Measurements from ENCODE around the gene GGT5. TPM values are rescaled to one million over a fixed set of nuclear protein-coding genes. Genes with fewer than 3 reads are reported as not detected.
"Not testable (repeated sequence)": the region's sequence is repeated elsewhere in the genome, so short reads cannot be mapped to it uniquely, and the experiment has no call there.

Gene GGT5
- total and polyA plus RNA-seq, 12 donors: 4.3 to 67.4 (median 13.1) TPM

GRCh38 chr22:24219750-24220149 is 25.1 kb downstream of the GGT5 start:
- H3K27ac ChIP-seq: peak overlapping the region in 4 of 10 donors; percentile 15 to 25 (median 22)
- intact Hi-C loops (cut with DNase I): no loop called here
- H3K4me3 ChIP-seq: no peak overlapping the region
- H3K36me3 ChIP-seq: peaks cover 0 to 48% (median 3%) of the 10 kb centered on the region in 9 donors
- ATAC-seq (peak in 2 of 8 donors; percentile 11 to 28), DNase-seq (no peak)
- H3K27me3 ChIP-seq: no peaks in the 10 kb centered on the region
- WGBS, 2 donors: 83 to 84% methylated on average over 9 of the region's 9 CpGs
- TF ChIP-seq, protein P1, sequence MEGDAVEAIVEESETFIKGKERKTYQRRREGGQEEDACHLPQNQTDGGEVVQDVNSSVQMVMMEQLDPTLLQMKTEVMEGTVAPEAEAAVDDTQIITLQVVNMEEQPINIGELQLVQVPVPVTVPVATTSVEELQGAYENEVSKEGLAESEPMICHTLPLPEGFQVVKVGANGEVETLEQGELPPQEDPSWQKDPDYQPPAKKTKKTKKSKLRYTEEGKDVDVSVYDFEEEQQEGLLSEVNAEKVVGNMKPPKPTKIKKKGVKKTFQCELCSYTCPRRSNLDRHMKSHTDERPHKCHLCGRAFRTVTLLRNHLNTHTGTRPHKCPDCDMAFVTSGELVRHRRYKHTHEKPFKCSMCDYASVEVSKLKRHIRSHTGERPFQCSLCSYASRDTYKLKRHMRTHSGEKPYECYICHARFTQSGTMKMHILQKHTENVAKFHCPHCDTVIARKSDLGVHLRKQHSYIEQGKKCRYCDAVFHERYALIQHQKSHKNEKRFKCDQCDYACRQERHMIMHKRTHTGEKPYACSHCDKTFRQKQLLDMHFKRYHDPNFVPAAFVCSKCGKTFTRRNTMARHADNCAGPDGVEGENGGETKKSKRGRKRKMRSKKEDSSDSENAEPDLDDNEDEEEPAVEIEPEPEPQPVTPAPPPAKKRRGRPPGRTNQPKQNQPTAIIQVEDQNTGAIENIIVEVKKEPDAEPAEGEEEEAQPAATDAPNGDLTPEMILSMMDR (IDR thresholded peaks at IDR 0.05): no peak
- peaks cover 0 to 12% (median 6%) of the 10 kb centered on the region in 11 donors for H3K9me3 ChIP-seq
- no peaks in the 10 kb centered on the region for H3K4me1 ChIP-seq

- no peak for DNase-seq
- Histone ChIP-seq H3K4me3 (no peak overlapping the region), H3K27me3 (no peaks in the 10 kb centered on the region), H3K36me3 (peaks cover 0 to 37% (median 0%) of the 10 kb centered on the region in 9 donors), H3K4me1 (no peaks in the 10 kb centered on the region), H3K27ac (no peak overlapping the region), H3K9me3 (no peaks in the 10 kb centered on the region)
- intact Hi-C loops (cut with DNase I): no loop called here
- no peak for ATAC-seq
- 64 to 71% methylated on average over 3 of the region's 3 CpGs for WGBS, 2 donors
- TF ChIP-seq, protein P1 (IDR thresholded peaks at IDR 0.05): no peak
These were observed 27.5 kb downstream of the GGT5 start for GRCh38 chr22:24217384-24217783.

- WGBS, 2 donors: 93 to 95% methylated on average over 12 of the region's 12 CpGs
These were observed 28.2 kb downstream of the GGT5 start for GRCh38 chr22:24216541-24217209.

DNA sequence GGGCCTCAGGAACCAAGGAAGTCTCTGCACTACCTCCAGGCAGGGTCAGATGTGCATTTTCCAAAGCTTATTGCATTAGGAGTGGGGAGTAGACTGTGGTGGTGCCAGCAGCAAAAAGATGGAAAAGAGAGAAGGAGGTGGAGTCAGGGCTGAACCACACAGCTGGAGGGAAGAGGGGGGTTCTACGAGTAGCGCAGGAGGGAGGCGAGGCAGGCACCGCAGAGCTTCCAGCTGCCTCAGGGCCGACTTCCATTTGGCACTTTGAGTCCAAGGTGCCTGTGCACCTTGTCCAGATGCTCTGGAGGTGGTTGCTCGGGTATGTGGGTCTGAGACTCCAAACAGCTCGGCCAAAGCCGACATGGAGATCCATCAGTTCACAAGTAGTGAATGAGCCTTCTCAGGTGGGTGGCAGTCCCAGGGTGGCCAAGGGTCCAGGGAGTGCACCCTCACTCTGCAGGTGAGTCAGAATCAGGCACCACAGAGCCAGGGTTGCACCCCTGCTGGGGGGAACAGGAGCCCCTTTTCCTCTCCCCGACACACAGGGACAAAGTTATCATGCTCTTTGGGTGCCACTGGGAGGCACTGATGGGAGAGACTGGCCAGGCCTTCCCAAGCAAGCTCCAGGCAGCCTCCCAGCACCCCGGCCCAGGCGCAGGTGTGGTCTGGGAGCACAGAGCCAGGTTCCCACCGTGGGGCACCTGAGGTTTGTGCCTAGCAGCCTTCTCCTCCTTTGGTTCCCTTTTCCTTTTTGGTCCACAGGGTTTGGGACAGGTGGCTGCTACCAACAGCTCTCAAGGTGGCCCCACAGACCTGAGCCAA is 30.2 kb downstream of the GGT5 start:
- intact Hi-C loops (cut with DNase I): no loop called here
- ATAC-seq (peak in 4 of 8 donors; percentile 22 to 45 (median 33)), DNase-seq (no peak)
- no peaks in the 10 kb centered on the region for H3K9me3 ChIP-seq
- H3K27me3 ChIP-seq: no peaks in the 10 kb centered on the region
- peaks cover 0 to under 1% (median 0%) of the 10 kb centered on the region in 9 donors for H3K4me1 ChIP-seq
- no peak overlapping the region for H3K4me3 ChIP-seq
- TF ChIP-seq, protein P1 (IDR thresholded peaks at IDR 0.05): no peak
- H3K36me3 ChIP-seq: peaks cover 0 to 19% (median 0%) of the 10 kb centered on the region in 9 donors
- H3K27ac ChIP-seq: no peak overlapping the region
- WGBS, 2 donors: 84 to 88% methylated on average over 12 of the region's 12 CpGs

More at GRCh38 chr22:24216541-24217209, 28.2 kb downstream of the GGT5 start:
- no peak overlapping the region for H3K27ac ChIP-seq
- no peaks in the 10 kb centered on the region for H3K4me1 ChIP-seq
- H3K4me3 ChIP-seq: no peak overlapping the region
- H3K27me3 ChIP-seq: no peaks in the 10 kb centered on the region
- ATAC-seq: no peak
- intact Hi-C loops (cut with DNase I): no loop called here
- no peaks in the 10 kb centered on the region for H3K9me3 ChIP-seq
- TF ChIP-seq, protein P1 (IDR thresholded peaks at IDR 0.05): no peak
- no peak for DNase-seq
- H3K36me3 ChIP-seq: peaks cover 0 to 37% (median 0%) of the 10 kb centered on the region in 9 donors

- H3K27ac ChIP-seq; DNase-seq; H3K36me3 ChIP-seq; ATAC-seq; H3K9me3 ChIP-seq; intact Hi-C loops (cut with DNase I); H3K4me3 ChIP-seq; H3K27me3 ChIP-seq: not testable (repeated sequence)
- WGBS, 2 donors: 98 to 99% methylated on average over 9 of the region's 9 CpGs
- H3K4me1 ChIP-seq: peaks cover 3 to 16% (median 9%) of the 10 kb centered on the region in 9 donors
These were observed 31.8 kb downstream of the GGT5 start for GRCh38 chr22:24213111-24213510.

- WGBS, 2 donors: 92 to 94% methylated on average over 5 of the region's 6 CpGs
- intact Hi-C loops (cut with DNase I): not testable (repeated sequence)
These were observed 33.2 kb downstream of the GGT5 start for GRCh38 chr22:24211716-24212115.

GRCh38 chr22:24210409-24210808 is 34.5 kb downstream of the GGT5 start:
- intact Hi-C loops (cut with DNase I); H3K27me3 ChIP-seq; H3K4me3 ChIP-seq; H3K27ac ChIP-seq; DNase-seq; ATAC-seq; H3K9me3 ChIP-seq; H3K36me3 ChIP-seq: not testable (repeated sequence)
- H3K4me1 ChIP-seq: peaks cover 6 to 42% (median 26%) of the 10 kb centered on the region in 9 donors
- 96 to 97% methylated on average over 11 of the region's 11 CpGs for WGBS, 2 donors

More at GRCh38 chr22:24211716-24212115, 33.2 kb downstream of the GGT5 start:
- H3K4me1 ChIP-seq: peaks cover 6 to 29% (median 21%) of the 10 kb centered on the region in 9 donors
- ATAC-seq, H3K4me3 ChIP-seq, DNase-seq, H3K9me3 ChIP-seq, H3K27ac ChIP-seq, H3K27me3 ChIP-seq, H3K36me3 ChIP-seq: not testable (repeated sequence)
